H7 (cell line): Measurements from ENCODE around the gene FNTB. TPM values are rescaled to one million over a fixed set of nuclear protein-coding genes. Genes with fewer than 3 reads are reported as not detected.
"Not testable (repeated sequence)": the region's sequence is repeated elsewhere in the genome, so short reads cannot be mapped to it uniquely, and the experiment has no call there.

Experiments
- DNase-seq: peaks from one replicate; pipeline ENCODE4 v3.0.0; 2012
- H3K27me3 ChIP-seq: 2 replicates; pipeline ENCODE4 v1.6.0; 2011; ENCODE audit warnings: mild to moderate bottlenecking, low read length; ENCODE audit not compliant: control insufficient read depth, insufficient read depth
- H3K36me3 ChIP-seq: replicated peaks from 2 replicates; pipeline ENCODE4 v1.5.1; 2011; ENCODE audit warnings: low read length; ENCODE audit not compliant: control insufficient read depth, insufficient read depth
- H3K4me3 ChIP-seq: 2 replicates; pipeline ENCODE4 v1.5.1; 2011; ENCODE audit warnings: low read depth, mild to moderate bottlenecking, control low read depth, low read length, moderate library complexity; ENCODE audit not compliant: insufficient read depth
- total RNA-seq: library from RNA; depleted of rRNA; stranded (reverse); fragments of >200 nt; shearing (Covaris generic); gene quantifications from 2 replicates; pipeline ENCODE4 v1.2.3, GENCODE V29; 2014

The FNTB gene
- total RNA-seq, 1 experiment from 2014 or later, result 11.4 TPM

GRCh38 chr14:65075628-65076325 is 89.1 kb downstream of the FNTB start:
- no peak for DNase-seq
- Histone ChIP-seq H3K4me3 (no peak overlapping the region), H3K36me3 (peaks cover 14% of the 10 kb centered on the region), H3K27me3 (no peaks in the 10 kb centered on the region)

- H3K27me3 ChIP-seq, result no peaks in the 10 kb centered on the region
- H3K36me3 ChIP-seq, result peaks cover 16% of the 10 kb centered on the region
- DNase-seq, result peak; percentile 52
- H3K4me3 ChIP-seq, result no peak overlapping the region
Observed at GRCh38 chr14:65077318-65077717, 90.6 kb downstream of the FNTB start.

GRCh38 chr14:65079201-65079600 is 92.5 kb downstream of the FNTB start:
- Histone ChIP-seq H3K36me3 (peaks cover 18% of the 10 kb centered on the region), H3K4me3 (no peak overlapping the region), H3K27me3 (no peaks in the 10 kb centered on the region)
- no peak for DNase-seq

GRCh38 chr14:65079768-65080167 is 93.1 kb downstream of the FNTB start:
- no peak for DNase-seq
- Histone ChIP-seq H3K36me3 (peaks cover 18% of the 10 kb centered on the region), H3K27me3 (no peaks in the 10 kb centered on the region), H3K4me3 (no peak overlapping the region)

- H3K4me3 ChIP-seq, result no peak overlapping the region
- peaks cover 22% of the 10 kb centered on the region for H3K36me3 ChIP-seq
Observed at GRCh38 chr14:65080960-65081747, 94.5 kb downstream of the FNTB start.

GRCh38 chr14:65082930-65083329 is 96.2 kb downstream of the FNTB start:
- H3K27me3 ChIP-seq, result no peaks in the 10 kb centered on the region
- H3K4me3 ChIP-seq, result no peak overlapping the region
- peaks cover 24% of the 10 kb centered on the region for H3K36me3 ChIP-seq
- no peak for DNase-seq

More at GRCh38 chr14:65080960-65081747, 94.5 kb downstream of the FNTB start:
- H3K27me3 ChIP-seq, result no peaks in the 10 kb centered on the region
- no peak for DNase-seq

- H3K27me3 ChIP-seq, result no peaks in the 10 kb centered on the region
- H3K4me3 ChIP-seq, result no peak overlapping the region
- DNase-seq, result no peak
- peaks cover 29% of the 10 kb centered on the region for H3K36me3 ChIP-seq
Observed at GRCh38 chr14:65084554-65085505, 98.1 kb downstream of the FNTB start.

GRCh38 chr14:65086686-65087085 is 100.0 kb downstream of the FNTB start:
- H3K27me3 ChIP-seq, H3K4me3 ChIP-seq, DNase-seq: not testable (repeated sequence)
- peaks cover 32% of the 10 kb centered on the region for H3K36me3 ChIP-seq

- not testable (repeated sequence) for H3K4me3 ChIP-seq, DNase-seq, H3K27me3 ChIP-seq
- peaks cover 38% of the 10 kb centered on the region for H3K36me3 ChIP-seq
Observed at GRCh38 chr14:65087835-65088234, 101.1 kb downstream of the FNTB start.

- DNase-seq, result no peak
- H3K36me3 ChIP-seq, result peaks cover 33% of the 10 kb centered on the region
- H3K27me3 ChIP-seq, result no peaks in the 10 kb centered on the region
- H3K4me3 ChIP-seq, result no peak overlapping the region
Observed at GRCh38 chr14:65092349-65092748, 105.7 kb downstream of the FNTB start.

GRCh38 chr14:65095633-65096205 is 109.0 kb downstream of the FNTB start:
- Histone ChIP-seq H3K36me3 (peaks cover 22% of the 10 kb centered on the region), H3K4me3 (no peak overlapping the region), H3K27me3 (no peaks in the 10 kb centered on the region)
- DNase-seq, result no peak

- peaks cover 18% of the 10 kb centered on the region for H3K36me3 ChIP-seq
- no peaks in the 10 kb centered on the region for H3K27me3 ChIP-seq
- no peak overlapping the region for H3K4me3 ChIP-seq
- no peak for DNase-seq
Observed at GRCh38 chr14:65096323-65097089, 109.8 kb downstream of the FNTB start.

GRCh38 chr14:65098586-65098985 is 111.9 kb downstream of the FNTB start:
- Histone ChIP-seq H3K4me3 (no peak overlapping the region), H3K36me3 (peaks cover 7% of the 10 kb centered on the region), H3K27me3 (peaks cover 2% of the 10 kb centered on the region; the same call in 1 of the 2 replicates)
- DNase-seq, result no peak
